Kidney (tissue), 14 donors: ENCODE results near the gene SEZ6L. TPM values are rescaled to one million over a fixed set of nuclear protein-coding genes. Genes with fewer than 3 reads are reported as not detected.

Experiments
- DNase-seq, 5 donors: peaks; one replicate each; pipeline ENCODE4 v3.0.0-alpha.2; 2013 to 2020
- FAIRE-seq: peaks from 2 replicates; lab custom pipeline; 2012; peaks lifted over from hg19 to GRCh38; lab: Jason Lieb, UNC
- H3K27ac ChIP-seq, 2 donors: one replicate each; pipeline ENCODE4 v1.7.0; 2013; ENCODE audit warnings: low read depth in 2 of 2, low read length in 2 of 2, inconsistent platforms in 1 of 2
- H3K27me3 ChIP-seq: one replicate; pipeline ENCODE4 v1.7.1; 2013; ENCODE audit warnings: low read length, inconsistent platforms; ENCODE audit not compliant: control insufficient read depth, insufficient read depth
- H3K36me3 ChIP-seq, 3 donors: one replicate each; pipeline versions ENCODE4 v1.7.0 to v1.7.1; 2013; ENCODE audit warnings: low read length in 3 of 3, control low read depth in 1 of 3, inconsistent platforms in 1 of 3; ENCODE audit not compliant: insufficient read depth in 3 of 3, control insufficient read depth in 2 of 3
- H3K4me1 ChIP-seq, 3 donors: one replicate each; pipeline versions ENCODE4 v1.7.0 to v1.7.1; 2013; ENCODE audit warnings: low read length in 3 of 3, inconsistent platforms in 1 of 3, low read depth in 1 of 3; ENCODE audit not compliant: control insufficient read depth in 2 of 3, insufficient read depth in 2 of 3
- H3K4me3 ChIP-seq, 3 donors: one replicate each; pipeline versions ENCODE4 v1.7.0 to v1.8.1; 2013; ENCODE audit warnings: low read length in 3 of 3, control low read depth in 1 of 3, inconsistent platforms in 1 of 3
- H3K9ac ChIP-seq, 3 donors: one replicate each; pipeline versions ENCODE4 v1.7.0 to v1.7.1; 2013; ENCODE audit warnings: low read length in 3 of 3, control low read depth in 1 of 3, inconsistent platforms in 1 of 3
- H3K9me3 ChIP-seq, 3 donors: one replicate each; pipeline versions ENCODE4 v1.7.0 to v1.7.1; 2013; ENCODE audit warnings: low read length in 3 of 3, control low read depth in 1 of 3, inconsistent platforms in 1 of 3; ENCODE audit not compliant: control insufficient read depth in 2 of 3, insufficient read depth in 1 of 3
- CTCF ChIP-seq: IDR thresholded peaks from 3 replicates; pipeline ENCODE4 v1.5.1; 2012; ENCODE audit warnings: mild to moderate bottlenecking, moderate library complexity, borderline replicate concordance; ENCODE audit not compliant: insufficient read depth; ENCODE audit errors: extremely low read depth
- intact Hi-C: fragments of 100-400 bp; cut with DNase I; formaldehyde crosslinking; loops from one replicate; pipeline ENCODE4 v1.11.1; 2022
- polyA plus RNA-seq: library from polyadenylated mRNA; stranded (reverse); fragments of 350-450 nt; fragmentation: Illumina TruSeq; extraction: RNeasy Lipid Tissue Mini Kit (QIAGEN cat#74804); gene quantifications from one replicate; pipeline ENCODE4 v1.2.3, GENCODE V29; 2014; ENCODE audit warnings: low read depth, low replicate concordance; ENCODE audit not compliant: insufficient read depth
- total RNA-seq: library from RNA; stranded (reverse); fragmentation: NEBNext Ultra II Directional; extraction: Animal tissue kit (Norgen Biotek cat#: 25700); gene quantifications from one replicate; pipeline ENCODE4 v1.2.1, GENCODE V29; 2021
- donor health status: control.
- donor health status: control.
- donor health status: control.
- donor health status: control.
- donor health status: control.
- donor health status: DM: yes; HTN: yes; CAD: no.
- donor health status: Normal renal cell carcinoma (clear cell type).

The SEZ6L gene
- total and polyA plus RNA-seq, 2 donors from 2014 or later = 0.09 to 0.19 TPM

DNA sequence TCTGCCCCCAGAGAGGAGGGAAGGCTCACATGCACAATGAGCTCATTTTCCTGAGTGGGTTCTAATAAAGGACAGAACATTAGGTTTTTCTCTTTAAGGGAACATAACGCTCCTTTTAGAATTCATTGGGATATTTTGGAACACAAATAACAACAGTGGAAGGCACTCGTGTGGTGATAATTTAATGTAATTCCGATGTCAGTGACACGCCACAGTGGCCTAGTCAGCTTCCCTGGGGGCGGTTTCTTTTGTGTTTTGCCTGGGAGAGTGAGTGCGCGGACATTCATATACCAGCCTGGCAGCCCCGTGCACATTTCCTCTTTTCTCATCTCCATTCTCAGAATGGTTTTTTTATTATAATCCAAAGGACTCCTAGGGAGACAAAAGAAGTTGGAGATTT is 41.1 kb downstream of the SEZ6L start:
- Histone ChIP-seq H3K27ac (no peak overlapping the region), H3K27me3 (no peaks in the 10 kb centered on the region), H3K9me3 (no peaks in the 10 kb centered on the region), H3K4me1 (no peaks in the 10 kb centered on the region), H3K9ac (no peak overlapping the region), H3K36me3 (no peaks in the 10 kb centered on the region), H3K4me3 (no peak overlapping the region)
- no peak for TF ChIP-seq CTCF
- no peak for FAIRE-seq
- intact Hi-C loops = no loop called here
- no peak for DNase-seq

DNA sequence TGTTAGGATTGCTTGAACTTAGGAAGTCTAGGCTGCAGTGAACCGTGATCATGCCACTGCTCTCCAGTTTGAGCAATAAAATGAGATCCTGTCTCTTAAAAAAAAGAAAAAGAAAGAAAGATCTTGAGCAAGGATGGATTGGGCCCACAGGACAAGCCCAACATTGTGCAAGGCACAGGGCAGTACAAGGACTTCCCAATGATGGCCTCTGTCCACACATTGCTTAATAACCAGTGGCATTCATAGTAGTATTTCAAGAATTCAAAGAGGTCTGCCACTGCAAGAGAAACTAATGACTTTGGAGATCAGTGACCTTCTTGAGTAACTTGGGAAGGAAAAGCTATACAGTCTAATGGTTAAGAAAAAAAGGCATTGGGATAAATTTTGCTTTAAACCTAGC is 44.6 kb downstream of the SEZ6L start:
- no peaks in the 10 kb centered on the region for H3K4me1 ChIP-seq
- no peak overlapping the region for H3K9ac ChIP-seq
- no peak overlapping the region for H3K4me3 ChIP-seq
- FAIRE-seq (no peak), DNase-seq (no peak)
- H3K27ac ChIP-seq = no peak overlapping the region
- intact Hi-C loops = no loop called here
- no peaks in the 10 kb centered on the region for H3K9me3 ChIP-seq
- no peaks in the 10 kb centered on the region for H3K27me3 ChIP-seq
- no peaks in the 10 kb centered on the region for H3K36me3 ChIP-seq
- TF ChIP-seq CTCF = no peak

DNA sequence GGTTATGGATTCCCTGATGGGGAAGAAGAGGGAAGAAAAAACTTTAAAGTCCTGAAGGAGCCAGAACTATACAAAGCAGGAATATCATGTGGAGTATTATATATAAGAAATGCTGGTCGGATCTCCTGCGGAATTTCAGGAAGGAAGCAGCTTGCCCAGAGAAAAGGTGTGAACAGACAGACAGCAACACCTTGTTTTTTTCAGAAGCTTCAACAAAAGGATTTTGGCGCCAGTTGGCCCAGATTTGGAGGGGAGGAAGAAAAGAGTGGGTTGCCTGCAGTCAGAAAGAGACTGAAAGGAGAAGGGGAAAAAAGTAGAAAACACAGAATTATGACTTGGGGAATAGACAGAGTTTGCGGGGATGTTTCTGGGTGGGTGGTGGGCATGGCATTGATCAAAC is 45.2 kb downstream of the SEZ6L start:
- H3K27ac ChIP-seq = no peak overlapping the region
- no peak overlapping the region for H3K4me3 ChIP-seq
- FAIRE-seq (no peak), DNase-seq (no peak)
- intact Hi-C loops = no loop called here
- H3K9me3 ChIP-seq = no peaks in the 10 kb centered on the region
- no peaks in the 10 kb centered on the region for H3K4me1 ChIP-seq
- TF ChIP-seq CTCF = no peak
- H3K9ac ChIP-seq = no peak overlapping the region
- no peaks in the 10 kb centered on the region for H3K27me3 ChIP-seq
- no peaks in the 10 kb centered on the region for H3K36me3 ChIP-seq

DNA sequence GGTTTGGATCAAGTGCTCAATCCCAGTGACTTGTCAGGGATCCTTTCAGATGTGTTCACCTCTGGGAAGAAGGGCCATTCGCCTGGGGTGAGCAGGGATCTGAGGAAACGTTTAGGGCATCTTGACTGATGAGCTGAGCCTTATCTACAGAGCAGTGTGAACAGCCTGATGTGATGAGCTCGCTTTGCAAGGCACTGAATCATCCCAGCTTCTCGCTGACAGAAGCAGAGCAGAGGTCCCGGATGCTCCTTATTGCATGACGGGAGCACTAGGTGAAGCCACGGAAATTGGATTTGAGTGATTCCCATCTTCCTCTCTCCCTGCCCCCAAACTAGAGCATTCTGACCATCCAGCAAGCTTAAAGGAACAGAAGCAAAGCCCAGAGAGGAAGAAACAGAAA is 46.5 kb downstream of the SEZ6L start:
- Histone ChIP-seq H3K27me3 (no peaks in the 10 kb centered on the region), H3K9me3 (no peaks in the 10 kb centered on the region), H3K9ac (no peak overlapping the region), H3K27ac (no peak overlapping the region), H3K4me1 (no peaks in the 10 kb centered on the region), H3K4me3 (no peak overlapping the region), H3K36me3 (no peaks in the 10 kb centered on the region)
- FAIRE-seq (no peak), DNase-seq (peak in 2 of 5 donors; percentile 9 to 38)
- no peak for TF ChIP-seq CTCF
- intact Hi-C loops = no loop called here
